ENCODE measurements around the gene MICALL2.

MICALL2 gene

GRCh38 chr7:1468203-1468602 lies 8.9 kb upstream of the MICALL2 start:
- DNase-seq (ENCODE audit: low spot score) = no peak

- DNase-seq (ENCODE audit: low spot score) = no peak
Observed at GRCh38 chr7:1466524-1467271, 7.4 kb upstream of the MICALL2 start.

DNA sequence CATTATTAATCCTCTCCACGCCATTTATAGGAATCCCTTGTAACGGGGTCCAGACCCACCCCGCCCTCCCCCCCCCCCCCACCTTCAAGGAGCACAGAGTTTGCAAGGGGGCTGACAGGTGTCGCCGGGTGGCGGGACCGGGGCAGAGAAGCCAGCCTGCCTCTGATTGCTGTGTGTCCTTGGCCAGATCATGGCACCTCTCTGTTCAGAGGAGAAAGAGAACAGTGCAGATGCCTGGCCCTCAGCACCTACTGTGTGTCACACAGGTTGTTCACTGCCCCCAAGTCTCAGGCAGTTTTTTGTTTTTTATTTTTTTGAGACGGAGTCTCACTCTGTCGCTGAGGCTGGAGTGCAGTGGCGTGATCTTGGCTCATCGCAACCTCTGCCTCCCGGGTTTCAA lies 5.4 kb upstream of the MICALL2 start:
- DNase-seq (ENCODE audit: low spot score) = no peak

GRCh38 chr7:1463676-1464223 lies 4.5 kb upstream of the MICALL2 start:
- no peak for DNase-seq (ENCODE audit: low spot score)

GRCh38 chr7:1461646-1462375 lies 2.5 kb upstream of the MICALL2 start:
- DNase-seq (ENCODE audit: low spot score) = no peak

DNA sequence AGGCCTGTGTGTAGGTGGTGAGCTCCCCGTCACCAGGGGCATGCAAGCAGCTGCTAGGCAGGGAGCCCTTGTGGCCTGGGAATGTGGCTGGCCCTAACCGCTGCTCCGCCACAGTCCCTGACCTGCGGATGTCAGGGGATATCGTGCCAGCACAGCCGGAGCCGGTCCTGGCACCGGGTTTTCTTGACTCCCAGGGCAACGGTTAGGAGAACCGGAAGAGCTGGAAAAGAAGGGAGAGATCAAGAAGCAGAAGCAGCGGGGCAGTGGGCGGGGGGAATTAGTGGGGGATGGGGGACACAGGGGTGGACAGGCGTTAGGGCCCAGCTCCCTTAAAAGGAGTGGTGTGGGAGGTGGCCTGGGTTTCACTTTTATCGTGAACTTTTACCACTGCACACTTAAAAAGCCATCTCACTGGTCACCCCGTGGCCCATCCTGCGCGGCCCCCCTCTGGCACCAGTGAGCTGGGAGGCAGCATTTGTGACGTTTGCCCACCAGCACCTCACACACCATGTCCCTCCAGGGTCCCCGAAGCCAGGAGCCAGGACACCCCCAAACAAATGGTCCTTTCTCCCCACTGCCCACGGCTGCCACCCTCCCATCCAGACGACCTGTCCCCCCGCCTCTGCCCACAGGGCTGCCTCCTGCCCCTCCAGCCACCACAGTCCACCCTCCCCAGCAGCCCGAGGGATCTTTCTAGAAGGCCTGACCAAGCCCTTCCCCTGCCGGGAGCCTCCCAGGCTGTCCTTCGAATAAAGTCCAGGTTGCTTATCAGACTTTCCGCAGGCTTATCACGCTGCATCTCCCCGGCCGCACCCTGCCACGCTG lies 1.8 kb upstream of the MICALL2 start:
- DNase-seq (ENCODE audit: low spot score) = no peak

- no peak for DNase-seq (ENCODE audit: low spot score)
Observed at GRCh38 chr7:1459920-1460820, 900 bp upstream of the MICALL2 start.

DNA sequence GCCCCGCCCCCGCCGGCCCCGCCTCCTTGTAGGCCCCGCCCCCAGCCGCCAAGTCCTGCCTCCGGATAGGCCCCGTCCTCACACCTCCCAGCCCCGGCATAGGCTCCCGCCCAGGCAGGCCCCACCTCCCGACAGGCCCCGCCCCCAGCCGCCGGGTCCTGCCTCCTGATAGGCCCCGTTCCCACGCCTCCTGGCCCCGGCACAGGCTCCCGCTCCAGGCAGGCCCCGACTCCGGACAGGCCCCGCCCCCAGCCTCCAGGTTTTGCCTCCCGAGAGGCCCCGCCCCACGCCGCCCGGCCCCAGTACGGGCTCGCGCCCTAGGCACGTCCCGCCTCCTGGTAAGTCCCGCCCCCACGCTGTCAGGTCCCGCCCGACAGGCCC lies 232 bp upstream of the MICALL2 start:
- peak; percentile 100 for DNase-seq (ENCODE audit: low spot score)

GRCh38 chr7:1457949-1458682 lies 1.2 kb downstream of the MICALL2 start:
- no peak for DNase-seq (ENCODE audit: low spot score)

DNA sequence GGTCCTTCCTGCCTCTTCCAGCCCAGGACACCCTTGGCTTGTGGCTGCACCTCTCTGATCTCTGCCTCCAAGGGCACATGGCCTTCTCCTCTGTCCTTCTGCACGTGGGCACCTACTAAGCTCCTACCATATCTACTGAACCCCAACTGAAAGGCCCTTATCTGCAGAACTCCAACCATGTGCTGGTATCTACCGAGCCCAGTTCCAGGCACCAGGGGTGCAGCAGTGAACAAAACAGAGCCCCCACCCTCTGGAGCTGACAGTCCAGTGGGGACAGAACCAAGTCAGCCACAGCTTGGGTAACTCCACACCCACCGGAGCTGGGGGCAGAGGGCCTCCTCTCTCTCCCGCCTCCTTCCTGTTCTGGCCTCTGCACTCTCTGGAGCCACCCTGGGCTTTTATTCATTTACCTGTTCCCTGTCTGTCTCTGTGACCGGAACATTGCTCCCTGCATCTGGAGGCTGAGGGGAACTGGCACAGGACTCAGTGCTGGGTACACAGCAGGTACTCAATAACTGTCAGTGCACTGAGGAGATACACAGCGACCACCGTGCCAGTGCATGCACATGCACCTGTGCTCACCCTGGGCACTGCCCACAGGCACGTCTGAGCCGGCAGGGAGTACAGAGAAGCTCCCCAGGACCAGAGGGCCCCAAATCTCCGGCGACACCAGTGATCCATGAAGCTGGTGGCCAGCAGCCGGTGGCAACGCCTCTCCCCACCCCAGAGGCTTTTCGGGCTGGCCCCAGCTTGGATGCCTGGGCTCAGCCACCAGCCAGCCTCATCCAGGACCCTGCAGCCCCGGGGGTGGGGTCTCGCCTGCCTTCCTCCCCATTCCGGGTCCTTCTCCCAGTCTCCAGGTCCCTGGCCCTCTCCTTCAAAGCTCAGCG lies 2.0 kb downstream of the MICALL2 start:
- no peak for DNase-seq (ENCODE audit: low spot score)

DNA sequence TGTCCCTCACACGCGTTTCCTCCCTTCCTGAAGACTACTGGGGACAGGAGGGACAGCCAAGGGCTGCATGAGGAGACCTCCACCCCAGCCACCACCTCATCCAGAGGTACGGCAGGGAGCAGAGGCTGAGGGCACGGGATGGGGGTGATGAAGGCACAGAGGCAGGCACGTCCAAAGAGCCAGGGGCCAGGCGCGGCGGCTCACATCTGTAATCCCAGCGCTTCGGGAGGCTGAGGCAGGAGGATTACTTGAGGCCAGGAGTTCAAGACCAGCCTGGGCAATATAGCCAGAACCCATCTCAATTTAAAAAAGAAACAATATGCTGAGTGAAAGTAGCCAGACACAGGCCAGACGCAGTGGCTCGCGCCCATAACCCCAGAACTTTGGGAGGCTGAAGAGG lies 3.3 kb downstream of the MICALL2 start:
- DNase-seq (ENCODE audit: low spot score) = no peak

DNA sequence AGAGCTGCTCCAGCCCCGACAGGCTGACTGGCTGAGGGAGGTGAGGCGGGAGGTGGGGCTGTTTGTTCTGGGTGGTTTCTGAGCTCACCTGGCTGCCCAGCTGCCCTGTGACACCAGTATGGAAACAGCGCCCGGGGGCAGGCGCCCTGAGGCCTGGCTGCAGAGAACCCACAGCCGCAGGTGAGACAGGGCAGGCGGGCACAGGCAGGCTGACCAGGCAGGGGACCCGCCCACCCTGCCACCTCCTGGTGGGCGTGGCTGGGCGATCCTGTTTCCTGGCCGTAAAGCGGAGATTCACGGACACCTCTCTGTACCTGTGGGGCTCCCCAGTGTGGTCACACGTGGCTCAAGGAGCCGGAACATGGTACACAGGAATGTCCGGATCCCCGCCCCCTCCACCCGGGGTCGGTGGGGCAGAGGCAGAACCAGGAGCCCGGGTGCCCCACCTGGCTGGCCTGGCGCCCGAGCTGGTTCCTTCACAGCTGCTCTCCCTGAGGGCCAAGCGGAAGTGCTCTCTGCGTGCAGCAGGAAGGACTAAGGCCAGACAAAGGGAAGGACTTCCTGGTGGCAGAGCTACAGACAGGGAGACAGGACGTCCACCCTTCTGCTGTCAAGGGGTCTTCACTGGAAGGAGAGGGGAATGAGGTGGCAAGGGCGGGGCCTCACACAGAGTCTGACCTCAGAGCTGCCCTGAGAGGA lies 3.9 kb downstream of the MICALL2 start:
- DNase-seq (ENCODE audit: low spot score) = no peak

DNA sequence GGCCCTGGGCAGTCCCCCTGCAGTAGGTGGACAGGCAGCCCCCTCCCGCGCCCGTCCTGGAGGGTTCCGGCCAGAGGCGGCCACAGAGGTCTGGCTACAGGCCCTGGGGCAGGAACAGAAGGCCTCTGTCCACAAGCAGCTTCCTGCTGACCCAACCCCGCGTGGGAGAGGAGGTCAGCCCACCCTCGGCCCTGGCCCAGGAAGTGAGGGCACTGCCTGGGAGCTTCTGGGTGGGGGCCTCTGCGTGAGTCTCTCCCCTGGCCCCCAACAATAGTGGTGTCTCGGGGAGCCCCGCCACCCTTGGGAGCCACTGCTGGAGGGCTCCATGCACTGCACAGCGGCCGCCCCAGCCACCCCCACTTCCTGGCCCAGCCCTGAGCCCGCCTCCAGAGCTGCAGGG lies 4.7 kb downstream of the MICALL2 start:
- no peak for DNase-seq (ENCODE audit: low spot score)

- DNase-seq (ENCODE audit: low spot score) = no peak
Observed at GRCh38 chr7:1452205-1452604, 7.1 kb downstream of the MICALL2 start.

GRCh38 chr7:1450987-1451386 lies 8.3 kb downstream of the MICALL2 start:
- no peak for DNase-seq (ENCODE audit: low spot score)

- no peak for DNase-seq (ENCODE audit: low spot score)
Observed at GRCh38 chr7:1450431-1450830, 8.8 kb downstream of the MICALL2 start.

- no peak for DNase-seq (ENCODE audit: low spot score)
Observed at GRCh38 chr7:1449951-1450350, 9.3 kb downstream of the MICALL2 start.

DNA sequence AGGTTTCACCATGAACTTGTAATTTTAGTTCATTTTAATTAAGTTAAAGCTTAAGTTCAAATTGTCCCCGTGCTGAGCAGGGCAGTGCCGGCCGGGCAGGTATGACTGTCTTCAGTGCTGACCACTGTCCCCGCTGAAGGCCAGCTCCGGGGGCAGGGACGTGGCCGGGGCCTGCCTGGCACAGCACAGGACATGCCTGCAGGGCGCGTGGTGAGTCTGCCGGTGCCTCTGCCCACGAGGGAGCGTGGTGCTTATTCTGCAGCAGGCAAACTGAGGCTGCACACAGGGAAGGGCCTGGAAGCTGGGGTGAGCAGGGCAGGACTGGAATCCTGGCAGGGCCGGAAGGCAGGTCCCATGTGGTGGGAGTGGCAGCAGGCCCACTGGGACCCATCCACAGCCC lies 9.8 kb downstream of the MICALL2 start:
- no peak for DNase-seq (ENCODE audit: low spot score)

GRCh38 chr7:1448958-1449357 lies 10.3 kb downstream of the MICALL2 start:
- no peak for DNase-seq (ENCODE audit: low spot score)

All from D341Med (cell line).